ENCODE measurements around the gene TBX10. TPM values are rescaled to one million over a fixed set of nuclear protein-coding genes. Genes with fewer than 3 reads are reported as not detected.

TBX10 gene
- total and polyA plus RNA-seq, 2 of the 8 experiments (the other 6 are each of a cell fraction or from before 2014, with no cell fraction given), result 0.09 TPM; not detected in 1

- Histone ChIP-seq H2BK12ac (ENCODE audit: low read depth, low read length) (peak within 1 kb of the TSS; percentile 99), H3K23ac (ENCODE audit: insufficient read length) (no peak within 1 kb of the TSS), H3K4me3 (ENCODE audit: extremely low read depth in 1 of 4, insufficient read depth in 2 of 4, low read depth in 3 of 4, low read length in 4 of 4) (peak within 1 kb of the TSS; percentile 51 to 87 (median 77)), H2BK120ac (replicated peaks; ENCODE audit: low read depth, low read length) (no peak within 1 kb of the TSS), H3K27me3 (replicated peaks in 1 of 4; ENCODE audit: control insufficient read depth in 3 of 4, extremely low read depth in 1 of 4, insufficient read depth in 3 of 4, low read length in 3 of 4) (0 out of 7 replicates have a peak, but pooled peaks cover 0 to 2% (median 0%) of the 10 kb centered on the region in 4 experiments), H4K91ac (replicated peaks; ENCODE audit: insufficient read length, low read length) (peak within 1 kb of the TSS; percentile 87), H4K20me1 (replicated peaks in 1 of 2; ENCODE audit: control insufficient read depth in 1 of 2, insufficient read depth in 2 of 2, low read length in 2 of 2) (peaks cover 8 to 10% of the 10 kb centered on the region in 2 experiments), H2BK5ac (ENCODE audit: low read depth, low read length) (peak within 1 kb of the TSS; percentile 88), H3K4ac (replicated peaks; ENCODE audit: insufficient read length, low read depth, low read length) (peak within 1 kb of the TSS; percentile 58), H2BK20ac (ENCODE audit: low read length) (no peak within 1 kb of the TSS), H3K14ac (ENCODE audit: insufficient read length) (no peak within 1 kb of the TSS), H3K18ac (ENCODE audit: extremely low read depth, low read length) (peak within 1 kb of the TSS; percentile 78), H3K27ac (ENCODE audit: low read depth, low read length) (peak within 1 kb of the TSS; percentile 75), H4K5ac (ENCODE audit: insufficient read length, low read depth, low read length) (peak within 1 kb of the TSS; percentile 84), H3K23me2 (ENCODE audit: low read depth, low read length) (peaks cover 5% of the 10 kb centered on the region; the same call in 1 of the 2 replicates), H3K79me2 (ENCODE audit: control insufficient read depth in 1 of 2, insufficient read depth in 2 of 2, low read length in 2 of 2) (peaks cover 0 to 27% of the 10 kb centered on the region in 2 experiments; a peak in 2 of 4 replicates), H3K36me3 (ENCODE audit: control insufficient read depth in 2 of 4, insufficient read depth in 4 of 4, low read length in 3 of 4) (peaks cover 6 to 34% (median 21%) of the 10 kb centered on the region in 4 experiments; a peak in 6 of 8 replicates), H2AK5ac (ENCODE audit: low read depth, low read length) (peak within 1 kb of the TSS; percentile 97; the same call in 1 of the 2 replicates), H3K4me1 (replicated peaks in 1 of 4; ENCODE audit: control insufficient read depth in 3 of 4, insufficient read depth in 4 of 4, low read length in 3 of 4) (peaks cover 5 to 33% (median 17%) of the 10 kb centered on the region in 4 experiments), H3K9ac (replicated peaks in 1 of 4; ENCODE audit: extremely low read depth in 1 of 4, low read depth in 3 of 4, low read length in 3 of 4) (peak within 1 kb of the TSS; percentile 55 to 84 (median 79)), H3K79me1 (ENCODE audit: low read depth, low read length) (peaks cover 10% of the 10 kb centered on the region), H4K8ac (ENCODE audit: extremely low read depth, insufficient read depth, low read length) (peak within 1 kb of the TSS; percentile 95; the same call in 1 of the 2 replicates), H3K56ac (replicated peaks; ENCODE audit: insufficient read length, low read depth, low read length) (peak within 1 kb of the TSS; percentile 70), H2BK15ac (ENCODE audit: low read length) (peak within 1 kb of the TSS; percentile 98; the same call in 1 of the 2 replicates), H3K4me2 (ENCODE audit: insufficient read depth in 1 of 2, low read depth in 2 of 2, low read length in 2 of 2) (peak within 1 kb of the TSS; percentile 86 to 92), H2AFZ (ENCODE audit: low read length) (no peak within 1 kb of the TSS), H3K9me3 (ENCODE audit: insufficient read depth in 2 of 2, low read depth in 1 of 2, low read length in 1 of 2) (no peaks in the 10 kb centered on the region)
- WGBS, 2 experiments (ENCODE audit: extremely low coverage in 1 of 2, insufficient coverage in 1 of 2, insufficient read length in 1 of 2, insufficient replicate concordance in 2 of 2, low coverage in 1 of 2, low lambda C conversion rate in 2 of 2, missing lambda C conversion rate in 1 of 2), result 9% methylated on average over 43 of the region's 81 CpGs; no CpG with 5 or more reads in 1 of the 2 experiments
- peak; percentile 82 to 92 for DNase-seq (ENCODE audit: low read depth in 1 of 2, low spot score in 2 of 2)
- CTCF ChIA-PET (ENCODE audit: partially characterized antibody), result interaction anchor here (0.7 to 4.3 kb wide), 10 partner anchors 9 to 33 kb away, joined by 3 to 20 read pairs (median 4); no protein-coding TSS in a partner anchor
- POLR2A ChIA-PET (ENCODE audit: partially characterized antibody), result interaction anchor here (0.8 to 6.7 kb wide), 18 partner anchors 11 to 231 kb away, joined by 3 to 71 read pairs (median 10); partner anchors contain the start of gene NUDT8
- FAIRE-seq, result no peak
- TF ChIP-seq GABPA (IDR thresholded peaks at IDR 0.05; ENCODE audit: borderline replicate concordance, insufficient read depth, low read length) (no peak), CTCF (IDR thresholded peaks at IDR 0.05; ENCODE audit: control extremely low read depth in 1 of 3, insufficient read depth in 1 of 3, low read depth in 1 of 3, low read length in 3 of 3) (peak; percentile 52 to 87 (median 64)), PHF8 (conservative IDR thresholded peaks at IDR 0.05; ENCODE audit: low read depth, low read length) (peak; percentile 84), ATF3 (IDR thresholded peaks at IDR 0.05; ENCODE audit: insufficient read depth, low read depth, low read length) (no peak), EZH2 (IDR thresholded peaks at IDR 0.05; ENCODE audit: low read depth, low read length, severe bottlenecking) (no peak)
Measured at GRCh38 chr11:67583247-67584204, 56.0 kb downstream of the TBX10 start, which contains the start of gene GSTP1. GSTP1 (plus strand) TSS chr11:67583812; CDS start chr11:67583844, 32 bp downstream.
